Esophagus muscularis mucosa (tissue), 4 donors: ENCODE results near the gene C12orf75.

ENCODE experiments used
- EP300 ChIP-seq: sonication (generic); formaldehyde crosslinking; IDR thresholded peaks from one replicate; pipeline ENCODE4 v1.6.1; 2017; ENCODE audit warnings: antibody characterized with exemption
- POLR2A ChIP-seq: fragments of 450-650 bp; IDR thresholded peaks from one replicate; pipeline ENCODE4 v1.6.1; 2017; ENCODE audit warnings: antibody characterized with exemption, moderate library complexity, mild to moderate bottlenecking, low read depth
- POLR2AphosphoS5 ChIP-seq, 2 donors: sonication (generic); formaldehyde crosslinking; IDR thresholded peaks; one replicate each; pipeline ENCODE4 v1.6.1; 2017; ENCODE audit warnings: antibody characterized with exemption in 2 of 2
- TF ChIP-seq, protein P1 (sequence below), 3 experiments: fragments of 200-600 bp in 2 of 3; fragments of 450-650 bp in 1 of 3; sonication (generic) in 2 of 3; IDR thresholded peaks; one replicate each; pipeline ENCODE4 v1.5.1; 2017 to 2019; ENCODE audit warnings: antibody characterized with exemption in 3 of 3, mild to moderate bottlenecking in 2 of 3, moderate library complexity in 1 of 3

DNA sequence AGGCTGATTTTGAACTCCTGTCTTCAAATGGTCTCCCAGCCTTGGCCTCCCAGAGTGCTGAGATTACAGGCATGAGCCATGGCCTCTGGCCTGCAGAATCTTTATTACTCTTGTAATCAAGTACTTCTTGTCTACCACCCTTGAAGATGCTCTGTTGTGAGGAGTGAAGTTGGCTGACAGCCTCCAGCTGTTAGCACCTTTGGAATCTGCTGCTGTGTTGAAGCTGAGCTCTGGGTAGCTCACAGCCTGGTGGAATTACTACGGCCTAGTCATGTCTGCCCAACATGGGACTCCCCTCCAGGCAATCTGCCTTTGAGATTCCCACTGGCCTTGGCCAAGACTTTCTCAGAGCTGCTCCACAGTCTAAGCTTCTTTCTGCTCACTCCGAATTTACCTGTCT lies 5.8 kb upstream of the C12orf75 start:
- TF ChIP-seq, protein P1, sequence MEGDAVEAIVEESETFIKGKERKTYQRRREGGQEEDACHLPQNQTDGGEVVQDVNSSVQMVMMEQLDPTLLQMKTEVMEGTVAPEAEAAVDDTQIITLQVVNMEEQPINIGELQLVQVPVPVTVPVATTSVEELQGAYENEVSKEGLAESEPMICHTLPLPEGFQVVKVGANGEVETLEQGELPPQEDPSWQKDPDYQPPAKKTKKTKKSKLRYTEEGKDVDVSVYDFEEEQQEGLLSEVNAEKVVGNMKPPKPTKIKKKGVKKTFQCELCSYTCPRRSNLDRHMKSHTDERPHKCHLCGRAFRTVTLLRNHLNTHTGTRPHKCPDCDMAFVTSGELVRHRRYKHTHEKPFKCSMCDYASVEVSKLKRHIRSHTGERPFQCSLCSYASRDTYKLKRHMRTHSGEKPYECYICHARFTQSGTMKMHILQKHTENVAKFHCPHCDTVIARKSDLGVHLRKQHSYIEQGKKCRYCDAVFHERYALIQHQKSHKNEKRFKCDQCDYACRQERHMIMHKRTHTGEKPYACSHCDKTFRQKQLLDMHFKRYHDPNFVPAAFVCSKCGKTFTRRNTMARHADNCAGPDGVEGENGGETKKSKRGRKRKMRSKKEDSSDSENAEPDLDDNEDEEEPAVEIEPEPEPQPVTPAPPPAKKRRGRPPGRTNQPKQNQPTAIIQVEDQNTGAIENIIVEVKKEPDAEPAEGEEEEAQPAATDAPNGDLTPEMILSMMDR (IDR thresholded peaks at IDR 0.05): no peak
- no peak for TF ChIP-seq POLR2A
- no peak for TF ChIP-seq POLR2AphosphoS5 (IDR thresholded peaks at IDR 0.05)
- no peak for TF ChIP-seq EP300
